Measurements from ENCODE around the gene PDE6A. TPM values are rescaled to one million over a fixed set of nuclear protein-coding genes. Genes with fewer than 3 reads are reported as not detected.

The PDE6A gene
- total and polyA plus RNA-seq, 5 experiments from 2014 or later = not detected

- POLR2A ChIA-PET = no interaction called here
- Mint-ChIP-seq H3K27ac (peak overlapping the region in 2 of 10 donors; percentile 39 to 53), H3K27me3 (no peaks in the 10 kb centered on the region), H3K36me3 (peaks cover 0 to 16% (median 3%) of the 10 kb centered on the region in 3 donors), H3K4me3 (no peak overlapping the region), H3K9me3 (no peaks in the 10 kb centered on the region), H3K4me1 (peaks cover 0 to 7% (median 5%) of the 10 kb centered on the region in 4 donors)
- no peak for ATAC-seq
- no peak for DNase-seq
These were observed 127.0 kb downstream of the PDE6A start for GRCh38 chr5:149817539-149818060.

GRCh38 chr5:149816661-149817060 lies 127.9 kb downstream of the PDE6A start:
- H3K9me3 Mint-ChIP-seq = no peaks in the 10 kb centered on the region
- POLR2A ChIA-PET = interaction anchor here (0.6 kb wide), 1 partner anchor 19 kb away, joined by 7 read pairs; no protein-coding TSS in a partner anchor
- no peaks in the 10 kb centered on the region for H3K27me3 Mint-ChIP-seq
- no peak for ATAC-seq
- peaks cover 0 to 12% (median 7%) of the 10 kb centered on the region in 4 donors for H3K4me1 Mint-ChIP-seq
- DNase-seq = no peak
- peak overlapping the region in 3 of 10 donors; percentile 38 to 77 (median 56) for H3K27ac Mint-ChIP-seq
- H3K4me3 Mint-ChIP-seq = no peak overlapping the region
- H3K36me3 Mint-ChIP-seq = peaks cover 0 to 15% (median 3%) of the 10 kb centered on the region in 3 donors

GRCh38 chr5:149811453-149811852 lies 133.1 kb downstream of the PDE6A start:
- ATAC-seq (no peak), DNase-seq (no peak)
- no peak overlapping the region for H3K4me3 Mint-ChIP-seq
- H3K27ac Mint-ChIP-seq = peak overlapping the region in 1 of 10 donors; percentile 4
- no peaks in the 10 kb centered on the region for H3K36me3 Mint-ChIP-seq
- POLR2A ChIA-PET = no interaction called here
- peaks cover 0 to 18% (median 7%) of the 10 kb centered on the region in 4 donors for H3K4me1 Mint-ChIP-seq
- no peaks in the 10 kb centered on the region for H3K27me3 Mint-ChIP-seq
- no peaks in the 10 kb centered on the region for H3K9me3 Mint-ChIP-seq

- Mint-ChIP-seq H3K4me1 (peaks cover 0 to 18% (median 7%) of the 10 kb centered on the region in 4 donors), H3K36me3 (no peaks in the 10 kb centered on the region), H3K27me3 (no peaks in the 10 kb centered on the region), H3K9me3 (no peaks in the 10 kb centered on the region), H3K4me3 (no peak overlapping the region), H3K27ac (peak overlapping the region in 1 of 10 donors; percentile 73)
- DNase-seq (no peak), ATAC-seq (no peak)
- POLR2A ChIA-PET = no interaction called here
These were observed 133.7 kb downstream of the PDE6A start for GRCh38 chr5:149810856-149811255.

GRCh38 chr5:149809931-149810691 lies 134.5 kb downstream of the PDE6A start:
- POLR2A ChIA-PET = no interaction called here
- H3K27me3 Mint-ChIP-seq = no peaks in the 10 kb centered on the region
- no peak overlapping the region for H3K4me3 Mint-ChIP-seq
- no peak for ATAC-seq
- H3K9me3 Mint-ChIP-seq = no peaks in the 10 kb centered on the region
- no peak for DNase-seq
- H3K36me3 Mint-ChIP-seq = no peaks in the 10 kb centered on the region
- peaks cover 0 to 18% (median 7%) of the 10 kb centered on the region in 4 donors for H3K4me1 Mint-ChIP-seq
- peak overlapping the region in 1 of 10 donors; percentile 21 for H3K27ac Mint-ChIP-seq

GRCh38 chr5:149808264-149808982 lies 136.2 kb downstream of the PDE6A start:
- H3K36me3 Mint-ChIP-seq = no peaks in the 10 kb centered on the region
- POLR2A ChIA-PET = no interaction called here
- DNase-seq = no peak
- H3K9me3 Mint-ChIP-seq = no peaks in the 10 kb centered on the region
- H3K4me1 Mint-ChIP-seq = peaks cover 0 to 25% (median 10%) of the 10 kb centered on the region in 4 donors
- ATAC-seq = no peak
- no peak overlapping the region for H3K4me3 Mint-ChIP-seq
- no peak overlapping the region for H3K27ac Mint-ChIP-seq
- no peaks in the 10 kb centered on the region for H3K27me3 Mint-ChIP-seq

Other genes starting within 250 kb of the PDE6A start
- 1 to 10 TPM; 7.5 to 8.4 TPM for gene PPARGC1B, start 214.5 kb downstream of the PDE6A start, total RNA-seq
- gene PPARGC1B, start 214.5 kb downstream of the PDE6A start, polyA plus RNA-seq = 1 to 10 TPM; 2.4 to 4.7 (median 4.1) TPM
- 10 to 100 TPM; 14.7 to 16.9 TPM for gene SLC26A2, start 16.0 kb upstream of the PDE6A start, total RNA-seq
- 1 to 10 TPM; 2.5 to 3.0 (median 2.6) TPM for gene SLC26A2, start 16.0 kb upstream of the PDE6A start, polyA plus RNA-seq
- 1 to 10 TPM; 6.0 to 6.3 TPM for gene TIGD6, start 55.9 kb upstream of the PDE6A start, total RNA-seq
- gene TIGD6, start 55.9 kb upstream of the PDE6A start, polyA plus RNA-seq = 1 to 10 TPM; 2.7 to 4.5 (median 3.6) TPM
- 10 to 100 TPM; 33.8 to 36.5 TPM for gene HMGXB3, start 55.9 kb upstream of the PDE6A start, total RNA-seq
- gene HMGXB3, start 55.9 kb upstream of the PDE6A start, polyA plus RNA-seq = 10 to 100 TPM in 1 of 3 donors, 1 to 10 TPM in 2; 4.6 to 13.1 (median 6.1) TPM
- 1 to 10 TPM; 1.0 to 1.5 TPM for gene CSF1R, start 141.8 kb upstream of the PDE6A start, total RNA-seq
- under 1 TPM; 0.07 to 0.82 (median 0.55) TPM for gene CSF1R, start 141.8 kb upstream of the PDE6A start, polyA plus RNA-seq
- gene PDGFRB, start 211.1 kb upstream of the PDE6A start, total RNA-seq = under 1 TPM; 0.47 to 0.49 TPM
- under 1 TPM in 2 of 3 donors, not detected in 1; 0.31 to 0.57 TPM for gene PDGFRB, start 211.1 kb upstream of the PDE6A start, polyA plus RNA-seq
- gene CDX1, start 222.0 kb upstream of the PDE6A start, total RNA-seq = not detected
- not detected for gene CDX1, start 222.0 kb upstream of the PDE6A start, polyA plus RNA-seq
- not detected for gene SLC6A7, start 245.3 kb upstream of the PDE6A start, total RNA-seq
- gene SLC6A7, start 245.3 kb upstream of the PDE6A start, polyA plus RNA-seq = not detected

All from naive thymus-derived CD8-positive, alpha-beta T cell (primary cell).